GM12892 (cell line): ENCODE results near the gene EFEMP2.

Source experiments
- POLR2A ChIP-seq: IDR thresholded peaks from 2 replicates; pipeline ENCODE4 v1.6.1; 2011; ENCODE audit warnings: low read depth, low read length, control low read depth
- POLR2AphosphoS5 ChIP-seq: IDR thresholded peaks from 2 replicates; pipeline ENCODE4 v1.6.1; 2011; ENCODE audit warnings: low read depth, low read length, control low read depth
- TAF1 ChIP-seq: IDR thresholded peaks from 2 replicates; pipeline ENCODE4 v1.6.1; 2011; ENCODE audit warnings: low read depth, mild to moderate bottlenecking, control low read depth, low read length, borderline replicate concordance

DNA sequence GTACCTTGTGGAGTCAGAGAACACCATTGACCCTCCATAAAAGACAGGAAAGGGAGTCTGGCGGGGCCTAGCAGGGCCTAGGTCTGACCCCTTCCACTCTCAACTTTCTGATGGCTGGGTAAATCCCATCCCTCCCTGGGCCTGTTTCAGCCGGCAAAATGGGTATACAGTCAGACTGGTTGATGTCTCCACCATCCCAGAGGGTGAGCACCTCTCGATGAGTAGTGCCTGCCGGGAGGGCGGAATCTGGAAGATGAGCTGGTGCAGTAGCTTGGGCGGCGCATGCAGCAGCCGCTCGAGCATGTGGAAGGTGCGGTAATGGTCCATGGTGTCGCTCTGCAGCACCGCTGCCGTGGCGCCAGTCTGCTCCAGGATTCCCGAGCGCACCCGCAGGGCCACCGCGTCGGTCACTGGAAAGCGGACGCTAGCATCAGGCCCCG, 15.1 kb upstream of the EFEMP2 start:
- TF ChIP-seq POLR2AphosphoS5 (no peak), POLR2A (no peak), TAF1 (no peak)
